Body of pancreas (tissue), 4 donors: ENCODE measurements around the gene SOAT2.

Experiments used
- CTCF ChIP-seq, 7 experiments: fragments of 450-650 bp in 4 of 7; fragments of 200-600 bp in 3 of 7; sonication (generic) in 3 of 7; IDR thresholded peaks; one replicate each; pipeline ENCODE4 v1.5.1; 2016 to 2019; ENCODE audit warnings: antibody characterized with exemption in 7 of 7
- POLR2A ChIP-seq, 3 donors: fragments of 450-650 bp; IDR thresholded peaks; one replicate each; pipeline ENCODE4 v1.6.1; 2016; ENCODE audit warnings: antibody characterized with exemption in 3 of 3, mild to moderate bottlenecking in 2 of 3

GRCh38 chr12:53062977-53063707, 40.1 kb upstream of the SOAT2 start:
- TF ChIP-seq CTCF (IDR thresholded peaks at IDR 0.05) (no peak), POLR2A (IDR thresholded peaks at IDR 0.05) (peak in 1 of 3 donors; percentile 3)
